ENCODE measurements around the gene RNF214. TPM values are rescaled to one million over a fixed set of nuclear protein-coding genes. Genes with fewer than 3 reads are reported as not detected.

The RNF214 gene
- total RNA-seq, 1 donor from 2014 or later: 28.9 TPM

DNA sequence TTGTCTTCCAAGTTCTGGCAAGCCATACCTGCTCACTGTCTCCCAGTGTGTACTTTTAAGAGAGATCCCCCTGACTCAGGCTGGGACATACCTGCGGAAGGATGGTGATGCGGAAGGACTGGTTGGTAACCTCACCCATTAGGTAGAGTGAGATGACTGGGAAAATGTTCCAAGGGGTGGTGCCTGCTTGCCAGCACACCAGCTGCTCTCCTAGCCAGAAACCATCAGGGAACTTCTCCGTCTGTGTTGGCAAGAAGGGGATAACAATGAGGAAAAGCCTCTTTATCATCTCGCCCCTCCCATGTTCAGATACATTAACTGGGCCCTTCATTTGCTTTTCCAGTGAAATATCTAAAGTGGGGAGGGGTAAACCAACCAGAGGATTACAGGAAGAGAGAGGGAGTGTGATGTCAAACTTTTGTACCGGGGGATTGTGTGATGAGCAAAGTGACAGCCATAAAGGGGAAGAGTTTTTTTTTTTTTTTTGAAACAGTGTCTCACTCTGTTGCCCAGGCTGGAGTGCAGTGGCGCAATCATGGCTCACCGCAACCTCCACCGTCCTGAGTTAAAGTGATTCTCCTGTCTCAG, 58.4 kb downstream of the RNF214 start, which contains the start of gene BACE1-AS:
Gene BACE1-AS, plus strand, starts transcription at position 538 of the 588 bp plus-strand sequence.
- Histone ChIP-seq H3K27ac (no peak within 1 kb of the TSS), H3K36me3 (peaks cover 78% of the 10 kb centered on the region), H3K4me3 (no peak within 1 kb of the TSS), H3K9me3 (no peaks in the 10 kb centered on the region), H3K27me3 (ENCODE audit: low read depth) (no peaks in the 10 kb centered on the region), H3K4me1 (no peaks in the 10 kb centered on the region)
- TF ChIP-seq, protein P1, sequence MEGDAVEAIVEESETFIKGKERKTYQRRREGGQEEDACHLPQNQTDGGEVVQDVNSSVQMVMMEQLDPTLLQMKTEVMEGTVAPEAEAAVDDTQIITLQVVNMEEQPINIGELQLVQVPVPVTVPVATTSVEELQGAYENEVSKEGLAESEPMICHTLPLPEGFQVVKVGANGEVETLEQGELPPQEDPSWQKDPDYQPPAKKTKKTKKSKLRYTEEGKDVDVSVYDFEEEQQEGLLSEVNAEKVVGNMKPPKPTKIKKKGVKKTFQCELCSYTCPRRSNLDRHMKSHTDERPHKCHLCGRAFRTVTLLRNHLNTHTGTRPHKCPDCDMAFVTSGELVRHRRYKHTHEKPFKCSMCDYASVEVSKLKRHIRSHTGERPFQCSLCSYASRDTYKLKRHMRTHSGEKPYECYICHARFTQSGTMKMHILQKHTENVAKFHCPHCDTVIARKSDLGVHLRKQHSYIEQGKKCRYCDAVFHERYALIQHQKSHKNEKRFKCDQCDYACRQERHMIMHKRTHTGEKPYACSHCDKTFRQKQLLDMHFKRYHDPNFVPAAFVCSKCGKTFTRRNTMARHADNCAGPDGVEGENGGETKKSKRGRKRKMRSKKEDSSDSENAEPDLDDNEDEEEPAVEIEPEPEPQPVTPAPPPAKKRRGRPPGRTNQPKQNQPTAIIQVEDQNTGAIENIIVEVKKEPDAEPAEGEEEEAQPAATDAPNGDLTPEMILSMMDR (IDR thresholded peaks at IDR 0.05): no peak
- intact Hi-C loops (cut with DNase I): no loop called here
- DNase-seq: no peak
- ATAC-seq: no peak

- H3K4me3 ChIP-seq: no peak overlapping the region
- TF ChIP-seq, protein P1 (IDR thresholded peaks at IDR 0.05): no peak
- intact Hi-C loops (cut with DNase I): no loop called here
- no peak for DNase-seq
- no peak for ATAC-seq
- H3K36me3 ChIP-seq: peaks cover 64% of the 10 kb centered on the region
- no peaks in the 10 kb centered on the region for H3K9me3 ChIP-seq
- H3K27ac ChIP-seq: no peak overlapping the region
- H3K27me3 ChIP-seq (ENCODE audit: low read depth): no peaks in the 10 kb centered on the region
- no peaks in the 10 kb centered on the region for H3K4me1 ChIP-seq
Measured at GRCh38 chr11:117292616-117293015, 60.1 kb downstream of the RNF214 start.

- DNase-seq: no peak
- no peaks in the 10 kb centered on the region for H3K9me3 ChIP-seq
- no peak for ATAC-seq
- no peak overlapping the region for H3K27ac ChIP-seq
- intact Hi-C loops (cut with DNase I): no loop called here
- TF ChIP-seq, protein P1 (IDR thresholded peaks at IDR 0.05): no peak
- H3K4me1 ChIP-seq: peaks cover 7% of the 10 kb centered on the region
- H3K27me3 ChIP-seq (ENCODE audit: low read depth): no peaks in the 10 kb centered on the region
- H3K4me3 ChIP-seq: no peak overlapping the region
- peaks cover 36% of the 10 kb centered on the region for H3K36me3 ChIP-seq
Measured at GRCh38 chr11:117295438-117296137, 63.1 kb downstream of the RNF214 start.

DNA sequence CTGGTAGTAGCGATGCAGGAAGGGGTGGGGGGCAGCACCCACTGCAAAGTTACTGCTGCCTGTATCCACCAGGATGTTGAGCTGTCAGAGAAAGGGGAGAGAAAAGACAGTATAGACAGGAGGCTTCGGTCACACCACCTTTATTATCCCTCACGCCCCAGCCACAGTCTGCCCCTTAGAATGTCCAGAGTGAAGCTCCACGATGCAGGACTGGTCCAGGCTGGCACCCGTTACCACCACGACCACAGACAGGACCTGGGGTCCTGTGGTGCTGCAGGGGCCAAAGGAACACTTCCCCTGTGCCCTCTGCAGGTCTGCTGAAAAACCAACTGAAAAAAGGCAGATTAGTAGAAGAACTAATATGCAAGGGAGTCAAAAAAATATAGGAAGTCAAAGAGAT, 64.4 kb downstream of the RNF214 start:
- H3K4me1 ChIP-seq: peaks cover 9% of the 10 kb centered on the region
- no peak overlapping the region for H3K27ac ChIP-seq
- H3K4me3 ChIP-seq: no peak overlapping the region
- ATAC-seq (no peak), DNase-seq (no peak)
- intact Hi-C loops (cut with DNase I): no loop called here
- no peaks in the 10 kb centered on the region for H3K27me3 ChIP-seq (ENCODE audit: low read depth)
- peaks cover 23% of the 10 kb centered on the region for H3K36me3 ChIP-seq
- TF ChIP-seq, protein P1 (IDR thresholded peaks at IDR 0.05): no peak
- no peaks in the 10 kb centered on the region for H3K9me3 ChIP-seq

DNA sequence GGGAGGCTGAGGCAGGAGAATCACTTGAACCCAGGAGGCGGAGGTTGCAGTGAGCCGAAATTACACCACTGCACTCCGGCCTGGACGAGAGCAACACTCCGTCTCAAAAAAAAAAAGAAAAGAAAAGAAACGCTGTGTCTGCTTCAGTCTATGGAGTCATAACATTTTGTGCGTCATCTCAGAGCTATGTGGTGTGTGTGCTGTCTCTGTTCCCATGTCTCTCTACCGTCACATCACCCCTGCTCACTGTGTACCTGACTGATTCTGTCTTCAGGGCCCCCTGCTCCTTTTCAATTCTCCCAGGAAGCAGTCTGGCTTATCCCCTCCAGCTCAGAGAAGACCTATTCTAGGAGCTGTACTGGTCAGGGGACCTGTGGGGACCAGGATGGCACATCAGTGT, 65.7 kb downstream of the RNF214 start:
- DNase-seq (no peak), ATAC-seq (no peak)
- peaks cover 12% of the 10 kb centered on the region for H3K36me3 ChIP-seq
- TF ChIP-seq, protein P1 (IDR thresholded peaks at IDR 0.05): no peak
- H3K4me3 ChIP-seq: no peak overlapping the region
- intact Hi-C loops (cut with DNase I): no loop called here
- H3K4me1 ChIP-seq: peaks cover 9% of the 10 kb centered on the region
- no peaks in the 10 kb centered on the region for H3K9me3 ChIP-seq
- H3K27ac ChIP-seq: no peak overlapping the region
- H3K27me3 ChIP-seq (ENCODE audit: low read depth): no peaks in the 10 kb centered on the region

Data from lower lobe of right lung (tissue), 2 donors.